SK-N-MC (cell line): ENCODE results near the gene AGRN.

ENCODE experiments used
- EZH2 ChIP-seq: fragments of 200-600 bp; sonication (generic); IDR thresholded peaks from one replicate; pipeline ENCODE4 v1.6.1; 2017; ENCODE audit warnings: antibody characterized with exemption
- FOXP2 ChIP-seq: optimal IDR thresholded peaks from 2 replicates; pipeline ENCODE3; 2011; ENCODE audit warnings: mild to moderate bottlenecking, moderate library complexity; ENCODE audit not compliant: insufficient read depth; ENCODE audit errors: extremely low read length, control extremely low read depth
- POLR2AphosphoS5 ChIP-seq: IDR thresholded peaks from 2 replicates; pipeline ENCODE4 v1.6.1; 2012; ENCODE audit warnings: mild to moderate bottlenecking, low read depth, low read length, borderline replicate concordance

GRCh38 chr1:1043921-1044320 lies 24.0 kb downstream of the AGRN start:
- TF ChIP-seq EZH2 = no peak
- no peak for TF ChIP-seq POLR2AphosphoS5
- no peak for TF ChIP-seq FOXP2
